HepG2 (cell line): ENCODE results near the gene STN1. TPM values are rescaled to one million over a fixed set of nuclear protein-coding genes. Genes with fewer than 3 reads are reported as not detected.

Experiments used
- AKAP8 ChIP-seq: sonication (generic); formaldehyde crosslinking; IDR thresholded peaks from 2 replicates; pipeline ENCODE4 v1.5.1; 2020; ENCODE audit warnings: mild to moderate bottlenecking, missing genetic modification reagents
- ARID5B ChIP-seq: IDR thresholded peaks from 2 replicates; pipeline ENCODE4 v1.4.0; 2020; ENCODE audit warnings: mild to moderate bottlenecking, missing genetic modification reagents
- CBFB ChIP-seq: sonication (generic); formaldehyde crosslinking; IDR thresholded peaks from 2 replicates; pipeline ENCODE4 v1.4.0; 2020; ENCODE audit warnings: missing genetic modification reagents
- CBX5 ChIP-seq: sonication (generic); formaldehyde crosslinking; IDR thresholded peaks from 2 replicates; pipeline ENCODE4 v1.4.0; 2020; ENCODE audit warnings: missing genetic modification reagents, borderline replicate concordance
- CEBPG ChIP-seq: IDR thresholded peaks from 2 replicates; pipeline ENCODE4 v1.6.1; 2016
- ESRRA ChIP-seq: sonication (generic); formaldehyde crosslinking; IDR thresholded peaks from 2 replicates; pipeline ENCODE4 v1.5.1; 2020; ENCODE audit warnings: mild to moderate bottlenecking, low read depth, missing genetic modification reagents
- FOXM1 ChIP-seq: sonication (generic); formaldehyde crosslinking; IDR thresholded peaks from 2 replicates; pipeline ENCODE4 v1.5.0; 2020; ENCODE audit warnings: missing genetic modification reagents
- HHEX ChIP-seq: IDR thresholded peaks from 2 replicates; pipeline ENCODE4 v1.6.1; 2016; ENCODE audit warnings: control low read depth
- JUNB ChIP-seq: sonication (generic); formaldehyde crosslinking; IDR thresholded peaks from 2 replicates; pipeline ENCODE4 v1.8.0; 2022; ENCODE audit warnings: missing genetic modification reagents, mild to moderate bottlenecking, borderline replicate concordance
- MXI1 ChIP-seq: IDR thresholded peaks from 3 replicates; pipeline ENCODE4 v1.6.1; 2012; ENCODE audit warnings: low read depth, low read length, inconsistent platforms, borderline replicate concordance
- PHF8 ChIP-seq: sonication (generic); formaldehyde crosslinking; IDR thresholded peaks from 2 replicates; pipeline ENCODE4 v1.5.0; 2020; ENCODE audit warnings: missing genetic modification reagents
- PRMT3 ChIP-seq: sonication (generic); formaldehyde crosslinking; IDR thresholded peaks from 2 replicates; pipeline ENCODE4 v1.8.1; 2022; ENCODE audit warnings: low read depth, mild to moderate bottlenecking, moderate library complexity, missing genetic modification reagents, borderline replicate concordance
- ZNF160 ChIP-seq: sonication (generic); formaldehyde crosslinking; IDR thresholded peaks from 2 replicates; pipeline ENCODE4 v1.8.0; 2022; ENCODE audit warnings: mild to moderate bottlenecking, inconsistent platforms, missing genetic modification reagents
- ZNF446 ChIP-seq: sonication (generic); formaldehyde crosslinking; IDR thresholded peaks from 2 replicates; pipeline ENCODE4 v1.5.0; 2020; ENCODE audit warnings: mild to moderate bottlenecking, missing genetic modification reagents
- ZNF580 ChIP-seq: IDR thresholded peaks from 2 replicates; pipeline ENCODE4 v1.6.1; 2016; ENCODE audit warnings: low read depth, borderline replicate concordance
- ZNF776 ChIP-seq: sonication (generic); formaldehyde crosslinking; IDR thresholded peaks from 2 replicates; pipeline ENCODE4 v1.4.0; 2020; ENCODE audit warnings: mild to moderate bottlenecking, missing genetic modification reagents
- polyA plus RNA-seq, 8 experiments: library from polyadenylated mRNA; depleted of rRNA in 3 of 8; stranded (reverse) in 7 of 8; unstranded in 1 of 8; fragments of >200 nt; fragmentation: Illumina TruSeq in 4 of 8; extraction: Trizol in 4 of 8; gene quantifications; 2 replicates each; pipeline versions ENCODE4 v1.2.1 to v1.2.3, GENCODE V29; 2011 to 2016; ENCODE audit warnings: low read depth in 4 of 8, missing spikeins in 1 of 8, mixed read lengths in 1 of 8; ENCODE audit not compliant: insufficient read depth in 1 of 8
- total RNA-seq, 5 experiments: library from RNA; depleted of rRNA; stranded (reverse); fragments of >200 nt; fragmentation: Illumina TruSeq; extraction: Trizol; gene quantifications; 2 replicates each; pipeline ENCODE4 v1.2.3, GENCODE V29; 2016; ENCODE audit warnings: low read depth in 1 of 5
- TF ChIP-seq, protein P1 (sequence below): sonication (generic); formaldehyde crosslinking; IDR thresholded peaks from 2 replicates; pipeline ENCODE4 v1.5.1; 2020; ENCODE audit warnings: missing genetic modification reagents, mild to moderate bottlenecking, borderline replicate concordance
- TF ChIP-seq, protein P2 (sequence below): sonication (generic); formaldehyde crosslinking; IDR thresholded peaks from 2 replicates; pipeline ENCODE4 v1.5.0; 2020; ENCODE audit warnings: mild to moderate bottlenecking, missing genetic modification reagents, borderline replicate concordance

STN1 gene
- total and polyA plus RNA-seq, 2 of the 13 experiments (the other 11 are each of a cell fraction or from before 2014, with no cell fraction given): 17.6 to 22.7 TPM

DNA sequence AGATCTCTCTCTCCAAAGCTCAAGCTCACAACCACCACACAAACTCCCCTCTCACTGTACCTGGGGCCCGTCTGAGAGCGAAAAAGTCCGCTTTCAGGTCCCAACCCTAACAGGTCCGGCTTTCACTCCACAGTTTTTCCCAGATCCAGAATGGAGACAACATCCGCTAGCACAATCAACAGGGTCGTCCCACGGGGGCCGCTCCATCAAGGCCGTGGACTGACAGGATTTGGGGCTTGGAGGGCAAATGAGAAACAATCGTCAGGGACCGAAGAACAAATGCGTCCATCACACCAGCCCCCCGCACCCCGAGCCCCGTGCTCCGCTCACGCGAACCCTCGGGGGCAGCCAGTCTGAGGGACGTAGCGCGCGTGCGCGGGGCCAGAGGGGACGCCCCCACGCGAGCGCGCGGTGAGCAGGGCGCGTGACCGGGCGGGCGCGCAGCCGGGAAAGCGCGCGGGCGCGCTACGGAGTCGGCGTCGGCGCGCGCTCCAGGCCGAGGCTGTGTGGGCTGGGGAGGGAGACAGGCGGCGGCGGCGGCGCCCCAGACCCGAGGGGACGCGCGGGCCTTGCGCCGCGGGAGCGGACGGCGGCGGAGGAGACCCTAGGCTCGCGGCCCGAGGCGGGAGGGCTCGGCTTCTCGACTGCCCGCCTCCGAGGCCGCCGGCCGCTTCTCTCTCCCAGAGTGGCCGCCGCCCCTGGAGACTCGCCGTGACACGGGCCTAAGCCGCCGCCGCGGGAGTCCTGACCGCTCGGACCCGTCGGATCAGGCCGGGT lies 48.9 kb upstream of the STN1 start, which contains the start of gene SLK (continued):
- TF ChIP-seq, protein P1, sequence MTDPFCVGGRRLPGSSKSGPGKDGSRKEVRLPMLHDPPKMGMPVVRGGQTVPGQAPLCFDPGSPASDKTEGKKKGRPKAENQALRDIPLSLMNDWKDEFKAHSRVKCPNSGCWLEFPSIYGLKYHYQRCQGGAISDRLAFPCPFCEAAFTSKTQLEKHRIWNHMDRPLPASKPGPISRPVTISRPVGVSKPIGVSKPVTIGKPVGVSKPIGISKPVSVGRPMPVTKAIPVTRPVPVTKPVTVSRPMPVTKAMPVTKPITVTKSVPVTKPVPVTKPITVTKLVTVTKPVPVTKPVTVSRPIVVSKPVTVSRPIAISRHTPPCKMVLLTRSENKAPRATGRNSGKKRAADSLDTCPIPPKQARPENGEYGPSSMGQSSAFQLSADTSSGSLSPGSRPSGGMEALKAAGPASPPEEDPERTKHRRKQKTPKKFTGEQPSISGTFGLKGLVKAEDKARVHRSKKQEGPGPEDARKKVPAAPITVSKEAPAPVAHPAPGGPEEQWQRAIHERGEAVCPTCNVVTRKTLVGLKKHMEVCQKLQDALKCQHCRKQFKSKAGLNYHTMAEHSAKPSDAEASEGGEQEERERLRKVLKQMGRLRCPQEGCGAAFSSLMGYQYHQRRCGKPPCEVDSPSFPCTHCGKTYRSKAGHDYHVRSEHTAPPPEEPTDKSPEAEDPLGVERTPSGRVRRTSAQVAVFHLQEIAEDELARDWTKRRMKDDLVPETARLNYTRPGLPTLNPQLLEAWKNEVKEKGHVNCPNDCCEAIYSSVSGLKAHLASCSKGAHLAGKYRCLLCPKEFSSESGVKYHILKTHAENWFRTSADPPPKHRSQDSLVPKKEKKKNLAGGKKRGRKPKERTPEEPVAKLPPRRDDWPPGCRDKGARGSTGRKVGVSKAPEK (CRISPR knock-in tag): peak; percentile 42; the same call in 1 of the 2 replicates
- no peak for TF ChIP-seq CBX5
- TF ChIP-seq PRMT3 (CRISPR knock-in tag): no peak
- no peak for TF ChIP-seq FOXM1
- peak; percentile 40; the same call in 1 of the 3 replicates for TF ChIP-seq MXI1
- no peak for TF ChIP-seq ZNF580 (CRISPR knock-in tag)
- TF ChIP-seq ZNF446 (CRISPR knock-in tag): no peak
- TF ChIP-seq PHF8: peak; percentile 65
- no peak for TF ChIP-seq JUNB
- 0 out of 2 replicates have a peak, but pooled peaks have one; percentile 16 for TF ChIP-seq ARID5B (CRISPR knock-in tag)
- no peak; the same call in 1 of the 2 replicates for TF ChIP-seq ZNF776 (CRISPR knock-in tag)
- TF ChIP-seq, protein P2, sequence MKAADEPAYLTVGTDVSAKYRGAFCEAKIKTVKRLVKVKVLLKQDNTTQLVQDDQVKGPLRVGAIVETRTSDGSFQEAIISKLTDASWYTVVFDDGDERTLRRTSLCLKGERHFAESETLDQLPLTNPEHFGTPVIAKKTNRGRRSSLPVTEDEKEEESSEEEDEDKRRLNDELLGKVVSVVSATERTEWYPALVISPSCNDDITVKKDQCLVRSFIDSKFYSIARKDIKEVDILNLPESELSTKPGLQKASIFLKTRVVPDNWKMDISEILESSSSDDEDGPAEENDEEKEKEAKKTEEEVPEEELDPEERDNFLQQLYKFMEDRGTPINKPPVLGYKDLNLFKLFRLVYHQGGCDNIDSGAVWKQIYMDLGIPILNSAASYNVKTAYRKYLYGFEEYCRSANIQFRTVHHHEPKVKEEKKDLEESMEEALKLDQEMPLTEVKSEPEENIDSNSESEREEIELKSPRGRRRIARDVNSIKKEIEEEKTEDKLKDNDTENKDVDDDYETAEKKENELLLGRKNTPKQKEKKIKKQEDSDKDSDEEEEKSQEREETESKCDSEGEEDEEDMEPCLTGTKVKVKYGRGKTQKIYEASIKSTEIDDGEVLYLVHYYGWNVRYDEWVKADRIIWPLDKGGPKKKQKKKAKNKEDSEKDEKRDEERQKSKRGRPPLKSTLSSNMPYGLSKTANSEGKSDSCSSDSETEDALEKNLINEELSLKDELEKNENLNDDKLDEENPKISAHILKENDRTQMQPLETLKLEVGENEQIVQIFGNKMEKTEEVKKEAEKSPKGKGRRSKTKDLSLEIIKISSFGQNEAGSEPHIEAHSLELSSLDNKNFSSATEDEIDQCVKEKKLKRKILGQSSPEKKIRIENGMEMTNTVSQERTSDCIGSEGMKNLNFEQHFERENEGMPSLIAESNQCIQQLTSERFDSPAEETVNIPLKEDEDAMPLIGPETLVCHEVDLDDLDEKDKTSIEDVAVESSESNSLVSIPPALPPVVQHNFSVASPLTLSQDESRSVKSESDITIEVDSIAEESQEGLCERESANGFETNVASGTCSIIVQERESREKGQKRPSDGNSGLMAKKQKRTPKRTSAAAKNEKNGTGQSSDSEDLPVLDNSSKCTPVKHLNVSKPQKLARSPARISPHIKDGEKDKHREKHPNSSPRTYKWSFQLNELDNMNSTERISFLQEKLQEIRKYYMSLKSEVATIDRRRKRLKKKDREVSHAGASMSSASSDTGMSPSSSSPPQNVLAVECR (CRISPR knock-in tag): peak; percentile 61; the same call in 1 of the 2 replicates
- TF ChIP-seq ZNF160 (CRISPR knock-in tag): peak; percentile 77; the same call in 1 of the 2 replicates
- TF ChIP-seq CBFB (CRISPR knock-in tag): no peak
- 0 out of 2 replicates have a peak, but pooled peaks have one; percentile 3 for TF ChIP-seq CEBPG (CRISPR knock-in tag)
- TF ChIP-seq ESRRA (CRISPR knock-in tag): peak; percentile 89
- 0 out of 2 replicates have a peak, but pooled peaks have one; percentile 42 for TF ChIP-seq AKAP8 (CRISPR knock-in tag)
- no peak for TF ChIP-seq HHEX (CRISPR knock-in tag)
